Measurements from ENCODE around the gene RANBP6. TPM values are rescaled to one million over a fixed set of nuclear protein-coding genes. Genes with fewer than 3 reads are reported as not detected.

Gene RANBP6
- polyA plus RNA-seq, 1 of the 3 experiments (the other 2 are of a cell fraction) = 4.1 TPM

GRCh38 chr9:5978523-5978922 is 36.9 kb downstream of the RANBP6 start:
- H3K27ac ChIP-seq (ENCODE audit: low read depth in 2 of 2, low read length in 1 of 2) = no peak overlapping the region
- no peaks in the 10 kb centered on the region for H3K9me3 ChIP-seq
- no peak overlapping the region for H3K4me3 ChIP-seq (ENCODE audit: low read depth in 2 of 2, low read length in 1 of 2)
- TF ChIP-seq, protein P1, sequence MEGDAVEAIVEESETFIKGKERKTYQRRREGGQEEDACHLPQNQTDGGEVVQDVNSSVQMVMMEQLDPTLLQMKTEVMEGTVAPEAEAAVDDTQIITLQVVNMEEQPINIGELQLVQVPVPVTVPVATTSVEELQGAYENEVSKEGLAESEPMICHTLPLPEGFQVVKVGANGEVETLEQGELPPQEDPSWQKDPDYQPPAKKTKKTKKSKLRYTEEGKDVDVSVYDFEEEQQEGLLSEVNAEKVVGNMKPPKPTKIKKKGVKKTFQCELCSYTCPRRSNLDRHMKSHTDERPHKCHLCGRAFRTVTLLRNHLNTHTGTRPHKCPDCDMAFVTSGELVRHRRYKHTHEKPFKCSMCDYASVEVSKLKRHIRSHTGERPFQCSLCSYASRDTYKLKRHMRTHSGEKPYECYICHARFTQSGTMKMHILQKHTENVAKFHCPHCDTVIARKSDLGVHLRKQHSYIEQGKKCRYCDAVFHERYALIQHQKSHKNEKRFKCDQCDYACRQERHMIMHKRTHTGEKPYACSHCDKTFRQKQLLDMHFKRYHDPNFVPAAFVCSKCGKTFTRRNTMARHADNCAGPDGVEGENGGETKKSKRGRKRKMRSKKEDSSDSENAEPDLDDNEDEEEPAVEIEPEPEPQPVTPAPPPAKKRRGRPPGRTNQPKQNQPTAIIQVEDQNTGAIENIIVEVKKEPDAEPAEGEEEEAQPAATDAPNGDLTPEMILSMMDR (IDR thresholded peaks at IDR 0.05) = no peak
- TF ChIP-seq GABPA (IDR thresholded peaks at IDR 0.05; ENCODE audit: low read depth) (no peak), IRF3 (IDR thresholded peaks at IDR 0.05; ENCODE audit: low read depth, low read length) (no peak), RXRA (IDR thresholded peaks at IDR 0.05; ENCODE audit: borderline replicate concordance, low read depth) (no peak), TAF1 (IDR thresholded peaks at IDR 0.05; ENCODE audit: borderline replicate concordance, low read depth, low read length) (no peak), TEAD4 (IDR thresholded peaks at IDR 0.05; ENCODE audit: borderline replicate concordance, insufficient read depth) (no peak), RCOR1 (IDR thresholded peaks at IDR 0.05; ENCODE audit: low read length) (no peak), ZBTB33 (IDR thresholded peaks at IDR 0.05; ENCODE audit: borderline replicate concordance, low read depth) (no peak), MXI1 (IDR thresholded peaks at IDR 0.05; ENCODE audit: low read depth, low read length) (no peak), YY1 (IDR thresholded peaks at IDR 0.05; ENCODE audit: low read depth) (no peak), USF1 (IDR thresholded peaks at IDR 0.05; ENCODE audit: borderline replicate concordance, low read depth) (no peak), EZH2phosphoT487 (IDR thresholded peaks at IDR 0.05; ENCODE audit: borderline replicate concordance, low read depth) (no peak), NRF1 (IDR thresholded peaks at IDR 0.05; ENCODE audit: low read depth, low read length) (no peak), ELF1 (IDR thresholded peaks at IDR 0.05) (no peak), MEF2A (IDR thresholded peaks at IDR 0.05; ENCODE audit: borderline replicate concordance, low read depth) (no peak), FOSL2 (IDR thresholded peaks at IDR 0.05; ENCODE audit: borderline replicate concordance, low read depth) (no peak), EP300 (IDR thresholded peaks at IDR 0.05; ENCODE audit: borderline replicate concordance in 1 of 2, low read depth in 1 of 2, low read length in 1 of 2) (no peak)
- TF ChIP-seq, protein P2, sequence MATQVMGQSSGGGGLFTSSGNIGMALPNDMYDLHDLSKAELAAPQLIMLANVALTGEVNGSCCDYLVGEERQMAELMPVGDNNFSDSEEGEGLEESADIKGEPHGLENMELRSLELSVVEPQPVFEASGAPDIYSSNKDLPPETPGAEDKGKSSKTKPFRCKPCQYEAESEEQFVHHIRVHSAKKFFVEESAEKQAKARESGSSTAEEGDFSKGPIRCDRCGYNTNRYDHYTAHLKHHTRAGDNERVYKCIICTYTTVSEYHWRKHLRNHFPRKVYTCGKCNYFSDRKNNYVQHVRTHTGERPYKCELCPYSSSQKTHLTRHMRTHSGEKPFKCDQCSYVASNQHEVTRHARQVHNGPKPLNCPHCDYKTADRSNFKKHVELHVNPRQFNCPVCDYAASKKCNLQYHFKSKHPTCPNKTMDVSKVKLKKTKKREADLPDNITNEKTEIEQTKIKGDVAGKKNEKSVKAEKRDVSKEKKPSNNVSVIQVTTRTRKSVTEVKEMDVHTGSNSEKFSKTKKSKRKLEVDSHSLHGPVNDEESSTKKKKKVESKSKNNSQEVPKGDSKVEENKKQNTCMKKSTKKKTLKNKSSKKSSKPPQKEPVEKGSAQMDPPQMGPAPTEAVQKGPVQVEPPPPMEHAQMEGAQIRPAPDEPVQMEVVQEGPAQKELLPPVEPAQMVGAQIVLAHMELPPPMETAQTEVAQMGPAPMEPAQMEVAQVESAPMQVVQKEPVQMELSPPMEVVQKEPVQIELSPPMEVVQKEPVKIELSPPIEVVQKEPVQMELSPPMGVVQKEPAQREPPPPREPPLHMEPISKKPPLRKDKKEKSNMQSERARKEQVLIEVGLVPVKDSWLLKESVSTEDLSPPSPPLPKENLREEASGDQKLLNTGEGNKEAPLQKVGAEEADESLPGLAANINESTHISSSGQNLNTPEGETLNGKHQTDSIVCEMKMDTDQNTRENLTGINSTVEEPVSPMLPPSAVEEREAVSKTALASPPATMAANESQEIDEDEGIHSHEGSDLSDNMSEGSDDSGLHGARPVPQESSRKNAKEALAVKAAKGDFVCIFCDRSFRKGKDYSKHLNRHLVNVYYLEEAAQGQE (IDR thresholded peaks at IDR 0.05; ENCODE audit: low read depth, low read length) = no peak
- TF ChIP-seq, protein P3, sequence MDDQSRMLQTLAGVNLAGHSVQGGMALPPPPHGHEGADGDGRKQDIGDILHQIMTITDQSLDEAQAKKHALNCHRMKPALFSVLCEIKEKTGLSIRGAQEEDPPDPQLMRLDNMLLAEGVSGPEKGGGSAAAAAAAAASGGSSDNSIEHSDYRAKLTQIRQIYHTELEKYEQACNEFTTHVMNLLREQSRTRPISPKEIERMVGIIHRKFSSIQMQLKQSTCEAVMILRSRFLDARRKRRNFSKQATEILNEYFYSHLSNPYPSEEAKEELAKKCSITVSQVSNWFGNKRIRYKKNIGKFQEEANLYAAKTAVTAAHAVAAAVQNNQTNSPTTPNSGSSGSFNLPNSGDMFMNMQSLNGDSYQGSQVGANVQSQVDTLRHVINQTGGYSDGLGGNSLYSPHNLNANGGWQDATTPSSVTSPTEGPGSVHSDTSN (IDR thresholded peaks at IDR 0.05) = no peak
- H3K9me2 ChIP-seq = no peaks in the 10 kb centered on the region
- H3K27me3 ChIP-seq (ENCODE audit: insufficient read depth) = no peaks in the 10 kb centered on the region
- H3K79me2 ChIP-seq (ENCODE audit: insufficient read depth) = peaks cover 36% of the 10 kb centered on the region; the same call in 1 of the 2 replicates
- no peaks in the 10 kb centered on the region for H3K4me1 ChIP-seq (ENCODE audit: control insufficient read depth in 1 of 2, insufficient read depth in 2 of 2, low read depth in 1 of 2, low read length in 1 of 2)
- ChIA-PET POLR2A (interaction anchor here (0.6 kb wide), 1 partner anchor 37 kb away, joined by 3 read pairs; the partner anchor contains the start of gene RANBP6), CTCF (no interaction called here)
- H3K36me3 ChIP-seq (replicated peaks in 1 of 2; ENCODE audit: control insufficient read depth in 1 of 2, insufficient read depth in 2 of 2, low read length in 1 of 2) = peaks cover 5 to 43% of the 10 kb centered on the region in 2 experiments
- no peak for DNase-seq
- no peaks in the 10 kb centered on the region for H4K20me1 ChIP-seq (ENCODE audit: insufficient read depth)
- no peak overlapping the region for H3K9ac ChIP-seq
- H3F3A ChIP-seq (replicated peaks; ENCODE audit: insufficient read depth) = peaks cover 11% of the 10 kb centered on the region
- no peak overlapping the region for H2AFZ ChIP-seq (ENCODE audit: low read depth)
- no peak overlapping the region for H3K4me2 ChIP-seq
- 93% methylated on average over 1 of the region's 1 CpG for WGBS (ENCODE audit: low lambda C conversion rate)
